Umbilical cord (tissue), 2 donors: ENCODE results near the gene WEE1. TPM values are rescaled to one million over a fixed set of nuclear protein-coding genes. Genes with fewer than 3 reads are reported as not detected.

Experiments
- DNase-seq: peaks from one replicate; pipeline ENCODE4 v3.0.0-alpha.2; 2015; ENCODE audit warnings: low spot score
- total RNA-seq: library from RNA; depleted of rRNA; stranded (reverse); fragments of >200 nt; gene quantifications from one replicate; pipeline ENCODE4 v1.2.3, GENCODE V29; 2014; ENCODE audit warnings: low replicate concordance; ENCODE audit not compliant: insufficient read depth

The WEE1 gene
- total RNA-seq, 1 donor from 2014 or later: 129 TPM

- peak; percentile 86 for DNase-seq
Observed at GRCh38 chr11:9566561-9567063, 6.9 kb upstream of the WEE1 start.

GRCh38 chr11:9567401-9567800 is 6.1 kb upstream of the WEE1 start:
- no peak for DNase-seq

- peak; percentile 40 for DNase-seq
Observed at GRCh38 chr11:9568161-9568853, 5.2 kb upstream of the WEE1 start.

GRCh38 chr11:9568854-9569587 is 4.4 kb upstream of the WEE1 start:
- DNase-seq: peak; percentile 97

- DNase-seq: no peak
Observed at GRCh38 chr11:9569588-9570164, 3.8 kb upstream of the WEE1 start.

- no peak for DNase-seq
Observed at GRCh38 chr11:9570313-9571025, 3.0 kb upstream of the WEE1 start.

- no peak for DNase-seq
Observed at GRCh38 chr11:9571071-9571762, 2.3 kb upstream of the WEE1 start.

GRCh38 chr11:9571763-9572115 is 1.7 kb upstream of the WEE1 start:
- DNase-seq: no peak

GRCh38 chr11:9573775-9574621 is 528 bp downstream of the WEE1 start:
- DNase-seq: no peak

GRCh38 chr11:9574622-9575259 is 1.3 kb downstream of the WEE1 start:
- DNase-seq: peak; percentile 46

GRCh38 chr11:9575260-9576240 is 2.1 kb downstream of the WEE1 start:
- DNase-seq: peak; percentile 91

GRCh38 chr11:9576701-9577381 is 3.4 kb downstream of the WEE1 start:
- DNase-seq: peak; percentile 28

- DNase-seq: peak; percentile 75
Observed at GRCh38 chr11:9577556-9577955, 4.1 kb downstream of the WEE1 start.

GRCh38 chr11:9580894-9581293 is 7.4 kb downstream of the WEE1 start:
- no peak for DNase-seq

- no peak for DNase-seq
Observed at GRCh38 chr11:9581556-9582161, 8.2 kb downstream of the WEE1 start.

GRCh38 chr11:9590717-9591116 is 17.2 kb downstream of the WEE1 start:
- no peak for DNase-seq

GRCh38 chr11:9594267-9595046 is 21.0 kb downstream of the WEE1 start:
- no peak for DNase-seq
